Activated CD4-positive, alpha-beta T cell treated with anti-CD3 and anti-CD28 coated beads, Interleukin-10, Interleukin-2, amounts not matched to agents 100 ng/mL and 50 ng/mL, durations not matched to agents 16 hours and 8 hours (primary cell): ENCODE results near the gene FMNL2.

ENCODE experiments used
- DNase-seq: peaks from one replicate; pipeline ENCODE4 v3.0.0-alpha.2; 2020

The FMNL2 gene

GRCh38 chr2:152674334-152674733 lies 339.4 kb downstream of the FMNL2 start:
- DNase-seq: no peak

GRCh38 chr2:152676461-152676860 lies 341.5 kb downstream of the FMNL2 start:
- no peak for DNase-seq

- no peak for DNase-seq
These were observed 343.8 kb downstream of the FMNL2 start for GRCh38 chr2:152678808-152679207.

- DNase-seq: no peak
These were observed 347.7 kb downstream of the FMNL2 start for GRCh38 chr2:152682663-152683062.

- DNase-seq: no peak
These were observed 348.4 kb downstream of the FMNL2 start for GRCh38 chr2:152683400-152683799.

GRCh38 chr2:152686321-152686720 lies 351.3 kb downstream of the FMNL2 start:
- DNase-seq: no peak

GRCh38 chr2:152693033-152693432 lies 358.1 kb downstream of the FMNL2 start:
- DNase-seq: peak; percentile 72

GRCh38 chr2:152694161-152694661 lies 359.2 kb downstream of the FMNL2 start:
- peak; percentile 66 for DNase-seq

- no peak for DNase-seq
These were observed 360.8 kb downstream of the FMNL2 start for GRCh38 chr2:152695763-152696162.

- no peak for DNase-seq
These were observed 361.5 kb downstream of the FMNL2 start for GRCh38 chr2:152696476-152696875.
